ENCODE data around the gene ZBTB45. TPM values are rescaled to one million over a fixed set of nuclear protein-coding genes. Genes with fewer than 3 reads are reported as not detected.

The ZBTB45 gene
- total RNA-seq, 1 experiment from 2014 or later: 12.0 TPM

DNA sequence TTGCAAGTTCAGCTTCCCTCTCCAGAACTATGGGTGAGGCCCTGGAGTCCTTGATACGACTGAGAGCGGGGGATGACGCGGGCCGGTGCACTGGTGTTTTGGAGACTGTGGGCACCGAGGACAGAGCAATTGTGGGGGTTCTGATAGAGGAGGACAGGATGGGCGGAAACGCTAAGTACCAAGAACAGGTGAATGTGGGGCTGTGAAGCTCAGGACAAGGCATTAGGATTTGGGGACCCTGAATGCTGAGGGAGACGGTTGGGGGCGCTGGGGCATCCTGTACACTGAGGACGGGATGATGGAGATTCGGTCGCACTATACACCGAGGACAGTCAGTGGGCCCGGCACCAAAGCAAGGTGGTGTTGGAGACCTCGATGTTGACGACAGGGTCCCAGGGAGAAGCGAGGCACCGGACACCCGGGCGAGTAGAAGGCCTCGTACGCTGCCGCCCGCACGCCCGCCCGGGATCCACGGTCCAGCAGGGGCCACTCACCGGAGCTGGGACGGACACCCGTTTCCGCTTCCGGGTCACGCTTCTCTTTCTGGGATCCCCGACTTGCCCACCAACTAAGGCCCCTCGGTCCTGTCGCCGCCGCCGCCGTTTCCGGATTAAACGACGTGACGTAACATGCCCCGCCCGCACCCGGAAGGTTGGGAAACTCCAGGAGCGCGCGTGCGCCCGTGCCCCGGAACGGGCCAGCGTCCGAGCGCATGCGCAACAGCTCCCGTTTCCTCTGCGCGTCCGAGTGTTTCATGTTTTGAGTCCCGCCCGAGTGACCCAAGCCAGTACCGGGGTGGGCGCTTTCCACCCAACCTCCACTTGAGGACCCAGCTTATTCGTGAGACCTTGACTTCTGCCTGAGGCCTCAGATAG lies 35.1 kb upstream of the ZBTB45 start, which contains the start of gene CHMP2A:
Gene CHMP2A, minus strand, starts transcription at position 612 of the 875 bp plus-strand sequence. CDS start 893 bp downstream, outside the sequence.
- Histone ChIP-seq H3K79me2 (ENCODE audit: insufficient read depth, low read length) (peaks cover 60% of the 10 kb centered on the region), H3K36me3 (ENCODE audit: control insufficient read depth in 1 of 2, insufficient read depth in 2 of 2, low read length in 2 of 2) (peaks cover 23 to 39% of the 10 kb centered on the region in 2 experiments; a peak in 3 of 4 replicates), H3K9ac (ENCODE audit: low read length) (peak within 1 kb of the TSS; percentile 94), H2AFZ (ENCODE audit: low read depth, low read length, poor library complexity, severe bottlenecking) (no peak within 1 kb of the TSS), H3K9me3 (ENCODE audit: control insufficient read depth in 1 of 2, insufficient read depth in 1 of 2, low read depth in 1 of 2, low read length in 2 of 2) (no peaks in the 10 kb centered on the region), H3K27me3 (ENCODE audit: insufficient read depth, low read length) (no peaks in the 10 kb centered on the region), H3K4me1 (ENCODE audit: control insufficient read depth in 1 of 2, insufficient read depth in 2 of 2, low read length in 2 of 2) (peaks cover 19 to 43% of the 10 kb centered on the region in 2 experiments; a peak in 3 of 4 replicates), H3K9me2 (ENCODE audit: insufficient read depth) (no peaks in the 10 kb centered on the region), H3K27ac (ENCODE audit: low read depth, low read length) (peak within 1 kb of the TSS; percentile 98), H3K4me3 (replicated peaks in 1 of 2; ENCODE audit: low read depth in 1 of 2, low read length in 2 of 2) (peak within 1 kb of the TSS; percentile 91 to 93), H4K20me1 (ENCODE audit: insufficient read depth) (no peaks in the 10 kb centered on the region; the same call in 1 of the 2 replicates), H3K4me2 (ENCODE audit: low read length) (peak within 1 kb of the TSS; percentile 92)
- TF ChIP-seq FOSL1 (IDR thresholded peaks at IDR 0.05; ENCODE audit: low read depth) (no peak), ELF1 (IDR thresholded peaks at IDR 0.05; ENCODE audit: borderline replicate concordance, low read depth) (peak; percentile 93; the same call in 1 of the 2 replicates), SIN3A (IDR thresholded peaks at IDR 0.05; ENCODE audit: low read depth) (peak; percentile 59; the same call in 1 of the 2 replicates), YY1 (IDR thresholded peaks at IDR 0.05; ENCODE audit: extremely low read depth, insufficient replicate concordance, low read depth, low read length) (peak; percentile 74), JUND (IDR thresholded peaks at IDR 0.05) (peak; percentile 36; the same call in 1 of the 2 replicates), EGR1 (IDR thresholded peaks at IDR 0.05; ENCODE audit: low read depth) (no peak; the same call in 1 of the 2 replicates), ZFX (IDR thresholded peaks at IDR 0.05) (peak; percentile 46; the same call in 1 of the 2 replicates), EZH2 (IDR thresholded peaks at IDR 0.05) (no peak), SP1 (IDR thresholded peaks at IDR 0.05; ENCODE audit: low read depth) (peak; percentile 68), TCF7L2 (IDR thresholded peaks at IDR 0.05; ENCODE audit: borderline replicate concordance, extremely low read depth, insufficient read depth, insufficient read length) (peak; percentile 63), POLR2AphosphoS5 (IDR thresholded peaks at IDR 0.05; ENCODE audit: low read depth, low read length) (peak; percentile 96)
- TF ChIP-seq, protein P1, sequence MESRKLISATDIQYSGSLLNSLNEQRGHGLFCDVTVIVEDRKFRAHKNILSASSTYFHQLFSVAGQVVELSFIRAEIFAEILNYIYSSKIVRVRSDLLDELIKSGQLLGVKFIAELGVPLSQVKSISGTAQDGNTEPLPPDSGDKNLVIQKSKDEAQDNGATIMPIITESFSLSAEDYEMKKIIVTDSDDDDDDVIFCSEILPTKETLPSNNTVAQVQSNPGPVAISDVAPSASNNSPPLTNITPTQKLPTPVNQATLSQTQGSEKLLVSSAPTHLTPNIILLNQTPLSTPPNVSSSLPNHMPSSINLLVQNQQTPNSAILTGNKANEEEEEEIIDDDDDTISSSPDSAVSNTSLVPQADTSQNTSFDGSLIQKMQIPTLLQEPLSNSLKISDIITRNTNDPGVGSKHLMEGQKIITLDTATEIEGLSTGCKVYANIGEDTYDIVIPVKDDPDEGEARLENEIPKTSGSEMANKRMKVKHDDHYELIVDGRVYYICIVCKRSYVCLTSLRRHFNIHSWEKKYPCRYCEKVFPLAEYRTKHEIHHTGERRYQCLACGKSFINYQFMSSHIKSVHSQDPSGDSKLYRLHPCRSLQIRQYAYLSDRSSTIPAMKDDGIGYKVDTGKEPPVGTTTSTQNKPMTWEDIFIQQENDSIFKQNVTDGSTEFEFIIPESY (IDR thresholded peaks at IDR 0.05; ENCODE audit: extremely low read depth, insufficient replicate concordance, low read length): peak; percentile 18
- TF ChIP-seq, protein P2, sequence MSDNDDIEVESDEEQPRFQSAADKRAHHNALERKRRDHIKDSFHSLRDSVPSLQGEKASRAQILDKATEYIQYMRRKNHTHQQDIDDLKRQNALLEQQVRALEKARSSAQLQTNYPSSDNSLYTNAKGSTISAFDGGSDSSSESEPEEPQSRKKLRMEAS (IDR thresholded peaks at IDR 0.05): peak; percentile 73
- DNase-seq (ENCODE audit: low read depth, low spot score): peak; percentile 93
- BruUV-seq (replicated peaks): TSS peak; percentile 34
- intact Hi-C loops (cut with micrococcal nuclease): no loop called here
- RAD21 ChIA-PET (ENCODE audit: low non-redundant PET in 1 of 2, low total read pairs in 2 of 2, uncharacterized antibody in 2 of 2, unreplicated experiment in 2 of 2): interaction anchor here in 1 of 2 experiments (1.6 to 1.7 kb wide), 2 partner anchors 35 to 41 kb away, joined by 3 to 6 read pairs; partner anchors contain the start of gene ZBTB45
- peak; percentile 46 for ATAC-seq
- POLR2A ChIA-PET: interaction anchor here (0.6 to 3.3 kb wide), 8 partner anchors 8 to 152 kb away, joined by 3 to 33 read pairs (median 7); partner anchors contain the start of genes MZF1, TRIM28 and ZBTB45
- CTCF ChIA-PET: interaction anchor here (2.4 kb wide), 1 partner anchor 35 kb away, joined by 20 read pairs; the partner anchor contains the start of gene ZBTB45
